HCT116 (cell line): ENCODE data around the gene PTPN23. TPM values are rescaled to one million over a fixed set of nuclear protein-coding genes. Genes with fewer than 3 reads are reported as not detected.

Experiments
- ATAC-seq: fragments of 200-7000 bp; cut with Tn5 transposase; 2 replicates; pipeline ENCODE4 v1.9.1; 2020; ENCODE audit warnings: mild to moderate bottlenecking, moderate library complexity
- BruUV-seq: library from RNA; stranded (reverse); fragments of 400-500 nt; replicated peaks from 2 replicates; lab custom pipeline; 2021; lab: Mats Ljungman, UMichigan
- CTCF ChIA-PET: fragments of 300-600 bp; sonication (Branson Sonifier 250); formaldehyde crosslinking; loops from one replicate; lab custom pipeline; 2021; ENCODE audit warnings: antibody characterized with exemption; lab: Charles Lee
- POLR2A ChIA-PET: fragments of 300-600, 350-600 bp; sonication (Branson Sonifier 250); formaldehyde crosslinking; loops from one replicate; lab custom pipeline; 2021; ENCODE audit warnings: antibody characterized with exemption; lab: Charles Lee
- RAD21 ChIA-PET, 2 experiments: fragments of 300-600 bp; sonication (Branson Sonifier 250); formaldehyde crosslinking; loops; one replicate each; lab custom pipeline; 2023; ENCODE audit warnings: low total read pairs in 2 of 2; ENCODE audit not compliant: uncharacterized antibody in 2 of 2, unreplicated experiment in 2 of 2, low non-redundant PET in 1 of 2; lab: Charles Lee
- DNase-seq: peaks from one replicate; pipeline ENCODE4 v3.0.0-alpha.2; 2010; ENCODE audit warnings: low read depth, low spot score
- H2AFZ ChIP-seq: fragments of 200-600 bp; shearing (Covaris generic), sonication (generic); 2 replicates; pipeline ENCODE4 v1.6.1; 2017; ENCODE audit warnings: low read depth, mixed run types, mixed read lengths, antibody characterized with exemption, low read length; ENCODE audit not compliant: poor library complexity, severe bottlenecking
- H3K27ac ChIP-seq: 2 replicates; pipeline ENCODE4 v1.5.1; 2012; ENCODE audit warnings: low read depth, low read length
- H3K27me3 ChIP-seq: fragments of 200-600 bp; sonication (generic); 2 replicates; pipeline ENCODE4 v1.6.1; 2016; ENCODE audit warnings: mixed run types, low read length, mixed read lengths; ENCODE audit not compliant: insufficient read depth
- H3K36me3 ChIP-seq, 2 experiments: fragments of 200-500 bp in 1 of 2; fragments of 200-600 bp in 1 of 2; sonication (Bioruptor generic) in 1 of 2; sonication (generic) in 1 of 2; 2 replicates each; pipeline versions ENCODE4 v1.5.1 to v1.6.1; 2014 to 2016; ENCODE audit warnings: low read length in 2 of 2, inconsistent platforms in 1 of 2, mixed read lengths in 1 of 2, mixed run types in 1 of 2; ENCODE audit not compliant: insufficient read depth in 2 of 2, control insufficient read depth in 1 of 2
- H3K4me1 ChIP-seq, 2 experiments: fragments of 200-600 bp in 1 of 2; sonication (generic) in 1 of 2; 2 replicates each; pipeline versions ENCODE4 v1.5.1 to v1.6.1; 2012 to 2017; ENCODE audit warnings: low read length in 2 of 2, inconsistent platforms in 1 of 2, mild to moderate bottlenecking in 1 of 2, mixed read lengths in 1 of 2, mixed run types in 1 of 2, moderate library complexity in 1 of 2; ENCODE audit not compliant: insufficient read depth in 2 of 2, control insufficient read depth in 1 of 2
- H3K4me2 ChIP-seq: fragments of 200-600 bp; sonication (generic); 2 replicates; pipeline ENCODE4 v1.6.1; 2017; ENCODE audit warnings: mixed run types, low read length, mixed read lengths
- H3K4me3 ChIP-seq, 2 experiments: fragments of 200-600 bp in 1 of 2; sonication (generic) in 1 of 2; replicated peaks in 1 of 2; 2 replicates each; pipeline ENCODE4 v1.5.1; 2011 to 2016; ENCODE audit warnings: low read length in 2 of 2, control low read depth in 1 of 2, low read depth in 1 of 2, mild to moderate bottlenecking in 1 of 2, mixed read lengths in 1 of 2, mixed run types in 1 of 2
- H3K79me2 ChIP-seq: fragments of 200-600 bp; sonication (generic); 2 replicates; pipeline ENCODE4 v1.6.1; 2017; ENCODE audit warnings: mild to moderate bottlenecking, mixed run types, low read length, moderate library complexity, mixed read lengths; ENCODE audit not compliant: insufficient read depth
- H3K9ac ChIP-seq: fragments of 200-600 bp; sonication (generic); 2 replicates; pipeline ENCODE4 v1.6.1; 2016; ENCODE audit warnings: low read length, mixed read lengths
- H3K9me2 ChIP-seq: fragments of 200-600 bp; sonication (generic), shearing (Covaris generic); 2 replicates; pipeline ENCODE4 v1.6.1; 2017; ENCODE audit warnings: mixed run types, mild to moderate bottlenecking, moderate library complexity; ENCODE audit not compliant: insufficient read depth
- H3K9me3 ChIP-seq, 2 experiments: fragments of 200-500 bp in 1 of 2; fragments of 200-600 bp in 1 of 2; sonication (Bioruptor generic) in 1 of 2; sonication (generic) in 1 of 2; 2 replicates each; pipeline ENCODE4 v1.6.1; 2014 to 2017; ENCODE audit warnings: low read length in 2 of 2, mixed read lengths in 2 of 2, inconsistent platforms in 1 of 2, low read depth in 1 of 2, mild to moderate bottlenecking in 1 of 2, mixed run types in 1 of 2, moderate library complexity in 1 of 2; ENCODE audit not compliant: control insufficient read depth in 1 of 2, insufficient read depth in 1 of 2
- H4K20me1 ChIP-seq: fragments of 200-600 bp; sonication (generic), shearing (Covaris generic); 2 replicates; pipeline ENCODE4 v1.6.1; 2017; ENCODE audit warnings: mixed run types, mild to moderate bottlenecking, moderate library complexity; ENCODE audit not compliant: insufficient read depth
- CBX3 ChIP-seq: IDR thresholded peaks from 2 replicates; pipeline ENCODE4 v1.6.1; 2012; ENCODE audit warnings: low read depth
- CEBPB ChIP-seq: IDR thresholded peaks from 2 replicates; pipeline ENCODE4 v1.6.1; 2012; ENCODE audit warnings: low read depth
- EGR1 ChIP-seq: IDR thresholded peaks from 2 replicates; pipeline ENCODE4 v1.6.1; 2012; ENCODE audit warnings: low read depth
- EZH2phosphoT487 ChIP-seq: fragments of 200-600 bp; IDR thresholded peaks from 2 replicates; pipeline ENCODE4 v1.6.1; 2018; ENCODE audit warnings: antibody characterized with exemption, borderline replicate concordance
- FOSL1 ChIP-seq: IDR thresholded peaks from 2 replicates; pipeline ENCODE4 v1.6.1; 2012; ENCODE audit warnings: low read depth
- JUND ChIP-seq: IDR thresholded peaks from 2 replicates; pipeline ENCODE4 v1.6.1; 2012
- POLR2A ChIP-seq: IDR thresholded peaks from 2 replicates; pipeline ENCODE4 v1.7.0; 2011; ENCODE audit warnings: borderline replicate concordance; ENCODE audit not compliant: insufficient read depth, insufficient read length; ENCODE audit errors: extremely low read depth
- SIN3A ChIP-seq: IDR thresholded peaks from 2 replicates; pipeline ENCODE4 v1.6.1; 2012; ENCODE audit warnings: low read depth
- SP1 ChIP-seq: IDR thresholded peaks from 2 replicates; pipeline ENCODE4 v1.6.1; 2012; ENCODE audit warnings: low read depth
- TCF7L2 ChIP-seq: IDR thresholded peaks from 2 replicates; pipeline ENCODE4 v1.7.0; 2011; ENCODE audit warnings: borderline replicate concordance, inconsistent platforms; ENCODE audit not compliant: insufficient read depth, insufficient read length; ENCODE audit errors: extremely low read depth
- intact Hi-C: fragments of 100-400 bp; cut with micrococcal nuclease; formaldehyde crosslinking; loops from 2 replicates; pipeline ENCODE4 v1.10.0; 2022
- total RNA-seq: library from RNA; stranded (reverse); gene quantifications from one replicate; pipeline ENCODE4 v1.2.1, GENCODE V29; 2021; ENCODE audit not compliant: unreplicated experiment
- TF ChIP-seq, protein P1 (sequence below): IDR thresholded peaks from 2 replicates; pipeline ENCODE4 v1.6.1; 2012; ENCODE audit warnings: low read depth
- TF ChIP-seq, protein P2 (sequence below), 3 experiments: fragments of 200-600 bp in 1 of 3; sonication (generic) in 1 of 3; IDR thresholded peaks in 2 of 3; conservative IDR thresholded peaks in 1 of 3; 2 replicates each; pipeline ENCODE4 v1.5.1; 2012 to 2017; ENCODE audit warnings: low read depth in 2 of 3, low read length in 2 of 3, antibody characterized with exemption in 1 of 3, borderline replicate concordance in 1 of 3, control low read depth in 1 of 3, mild to moderate bottlenecking in 1 of 3, mixed read lengths in 1 of 3, mixed run types in 1 of 3, moderate library complexity in 1 of 3; ENCODE audit not compliant: insufficient read depth in 1 of 3
- TF ChIP-seq, protein P3 (sequence below): IDR thresholded peaks from 2 replicates; pipeline ENCODE4 v1.6.1; 2012

PTPN23 gene
- total RNA-seq, 1 experiment from 2014 or later, result 56.5 TPM

DNA sequence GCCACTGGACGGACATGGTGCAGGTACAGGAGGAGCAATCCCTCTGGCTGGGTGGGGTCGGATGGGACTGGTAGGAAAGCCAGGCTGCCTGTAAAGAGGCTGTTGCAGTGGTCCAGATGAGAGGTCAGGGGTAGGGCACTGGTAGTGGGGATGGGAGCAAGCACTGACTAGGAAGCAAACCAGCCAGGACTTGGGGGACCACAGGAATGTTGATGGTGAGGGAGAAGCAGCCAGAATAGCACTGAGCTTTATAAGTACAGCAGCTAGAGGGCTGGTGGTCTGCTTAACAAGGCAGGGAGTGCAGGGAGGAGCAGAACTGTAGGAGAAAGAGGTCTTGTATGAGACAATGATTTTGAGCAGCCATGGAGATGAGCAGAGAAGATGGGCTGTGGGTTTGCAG lies 38.7 kb upstream of the PTPN23 start:
- H3K4me2 ChIP-seq, result no peak overlapping the region
- intact Hi-C loops, result no loop called here
- H3K9ac ChIP-seq, result no peak overlapping the region
- H3K9me2 ChIP-seq, result no peaks in the 10 kb centered on the region
- H3K27me3 ChIP-seq, result no peaks in the 10 kb centered on the region
- no peak for ATAC-seq
- H3K9me3 ChIP-seq, result no peaks in the 10 kb centered on the region
- ChIA-PET POLR2A (no interaction called here), CTCF (interaction anchor here (1.6 kb wide), 1 partner anchor 18 kb away, joined by 4 read pairs; no protein-coding TSS in a partner anchor), RAD21 (no interaction called here)
- H3K79me2 ChIP-seq, result no peaks in the 10 kb centered on the region
- DNase-seq, result no peak
- no peaks in the 10 kb centered on the region for H4K20me1 ChIP-seq
- H3K4me1 ChIP-seq, result no peaks in the 10 kb centered on the region
- no peak overlapping the region for H3K27ac ChIP-seq
- TF ChIP-seq FOSL1, result no peak
- TF ChIP-seq, protein P1, sequence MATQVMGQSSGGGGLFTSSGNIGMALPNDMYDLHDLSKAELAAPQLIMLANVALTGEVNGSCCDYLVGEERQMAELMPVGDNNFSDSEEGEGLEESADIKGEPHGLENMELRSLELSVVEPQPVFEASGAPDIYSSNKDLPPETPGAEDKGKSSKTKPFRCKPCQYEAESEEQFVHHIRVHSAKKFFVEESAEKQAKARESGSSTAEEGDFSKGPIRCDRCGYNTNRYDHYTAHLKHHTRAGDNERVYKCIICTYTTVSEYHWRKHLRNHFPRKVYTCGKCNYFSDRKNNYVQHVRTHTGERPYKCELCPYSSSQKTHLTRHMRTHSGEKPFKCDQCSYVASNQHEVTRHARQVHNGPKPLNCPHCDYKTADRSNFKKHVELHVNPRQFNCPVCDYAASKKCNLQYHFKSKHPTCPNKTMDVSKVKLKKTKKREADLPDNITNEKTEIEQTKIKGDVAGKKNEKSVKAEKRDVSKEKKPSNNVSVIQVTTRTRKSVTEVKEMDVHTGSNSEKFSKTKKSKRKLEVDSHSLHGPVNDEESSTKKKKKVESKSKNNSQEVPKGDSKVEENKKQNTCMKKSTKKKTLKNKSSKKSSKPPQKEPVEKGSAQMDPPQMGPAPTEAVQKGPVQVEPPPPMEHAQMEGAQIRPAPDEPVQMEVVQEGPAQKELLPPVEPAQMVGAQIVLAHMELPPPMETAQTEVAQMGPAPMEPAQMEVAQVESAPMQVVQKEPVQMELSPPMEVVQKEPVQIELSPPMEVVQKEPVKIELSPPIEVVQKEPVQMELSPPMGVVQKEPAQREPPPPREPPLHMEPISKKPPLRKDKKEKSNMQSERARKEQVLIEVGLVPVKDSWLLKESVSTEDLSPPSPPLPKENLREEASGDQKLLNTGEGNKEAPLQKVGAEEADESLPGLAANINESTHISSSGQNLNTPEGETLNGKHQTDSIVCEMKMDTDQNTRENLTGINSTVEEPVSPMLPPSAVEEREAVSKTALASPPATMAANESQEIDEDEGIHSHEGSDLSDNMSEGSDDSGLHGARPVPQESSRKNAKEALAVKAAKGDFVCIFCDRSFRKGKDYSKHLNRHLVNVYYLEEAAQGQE, result no peak
- TF ChIP-seq SIN3A, result no peak
- TF ChIP-seq SP1, result no peak
- TF ChIP-seq CBX3, result no peak
- TF ChIP-seq TCF7L2, result no peak
- TF ChIP-seq JUND, result no peak
- TF ChIP-seq, protein P2, sequence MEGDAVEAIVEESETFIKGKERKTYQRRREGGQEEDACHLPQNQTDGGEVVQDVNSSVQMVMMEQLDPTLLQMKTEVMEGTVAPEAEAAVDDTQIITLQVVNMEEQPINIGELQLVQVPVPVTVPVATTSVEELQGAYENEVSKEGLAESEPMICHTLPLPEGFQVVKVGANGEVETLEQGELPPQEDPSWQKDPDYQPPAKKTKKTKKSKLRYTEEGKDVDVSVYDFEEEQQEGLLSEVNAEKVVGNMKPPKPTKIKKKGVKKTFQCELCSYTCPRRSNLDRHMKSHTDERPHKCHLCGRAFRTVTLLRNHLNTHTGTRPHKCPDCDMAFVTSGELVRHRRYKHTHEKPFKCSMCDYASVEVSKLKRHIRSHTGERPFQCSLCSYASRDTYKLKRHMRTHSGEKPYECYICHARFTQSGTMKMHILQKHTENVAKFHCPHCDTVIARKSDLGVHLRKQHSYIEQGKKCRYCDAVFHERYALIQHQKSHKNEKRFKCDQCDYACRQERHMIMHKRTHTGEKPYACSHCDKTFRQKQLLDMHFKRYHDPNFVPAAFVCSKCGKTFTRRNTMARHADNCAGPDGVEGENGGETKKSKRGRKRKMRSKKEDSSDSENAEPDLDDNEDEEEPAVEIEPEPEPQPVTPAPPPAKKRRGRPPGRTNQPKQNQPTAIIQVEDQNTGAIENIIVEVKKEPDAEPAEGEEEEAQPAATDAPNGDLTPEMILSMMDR (IDR thresholded peaks at IDR 0.05 in 2 of 3, conservative IDR thresholded peaks at IDR 0.05 in 1 of 3; ENCODE audit: borderline replicate concordance in 1 of 3, insufficient read depth in 1 of 3, low read depth in 2 of 3, low read length in 2 of 3), result no peak
- no peak for TF ChIP-seq EZH2phosphoT487
- TF ChIP-seq POLR2A, result no peak
- TF ChIP-seq, protein P3, sequence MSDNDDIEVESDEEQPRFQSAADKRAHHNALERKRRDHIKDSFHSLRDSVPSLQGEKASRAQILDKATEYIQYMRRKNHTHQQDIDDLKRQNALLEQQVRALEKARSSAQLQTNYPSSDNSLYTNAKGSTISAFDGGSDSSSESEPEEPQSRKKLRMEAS, result no peak
- no peak for TF ChIP-seq EGR1
- no peak for TF ChIP-seq CEBPB
- H2AFZ ChIP-seq, result no peak overlapping the region
- no peak overlapping the region for H3K4me3 ChIP-seq
- H3K36me3 ChIP-seq, result peaks cover 3 to 12% of the 10 kb centered on the region in 2 experiments; a peak in 2 of 4 replicates
- BruUV-seq, result no TSS peak
